NCI-H748 treated with DMSO at 0.1 percent for 48 hours (cell line): ENCODE measurements around the gene UBAC1.

ENCODE experiments used
- DNase-seq: peaks from one replicate; lab custom pipeline; 2025; lab: John Stamatoyannopoulos, UW

The UBAC1 gene

DNA sequence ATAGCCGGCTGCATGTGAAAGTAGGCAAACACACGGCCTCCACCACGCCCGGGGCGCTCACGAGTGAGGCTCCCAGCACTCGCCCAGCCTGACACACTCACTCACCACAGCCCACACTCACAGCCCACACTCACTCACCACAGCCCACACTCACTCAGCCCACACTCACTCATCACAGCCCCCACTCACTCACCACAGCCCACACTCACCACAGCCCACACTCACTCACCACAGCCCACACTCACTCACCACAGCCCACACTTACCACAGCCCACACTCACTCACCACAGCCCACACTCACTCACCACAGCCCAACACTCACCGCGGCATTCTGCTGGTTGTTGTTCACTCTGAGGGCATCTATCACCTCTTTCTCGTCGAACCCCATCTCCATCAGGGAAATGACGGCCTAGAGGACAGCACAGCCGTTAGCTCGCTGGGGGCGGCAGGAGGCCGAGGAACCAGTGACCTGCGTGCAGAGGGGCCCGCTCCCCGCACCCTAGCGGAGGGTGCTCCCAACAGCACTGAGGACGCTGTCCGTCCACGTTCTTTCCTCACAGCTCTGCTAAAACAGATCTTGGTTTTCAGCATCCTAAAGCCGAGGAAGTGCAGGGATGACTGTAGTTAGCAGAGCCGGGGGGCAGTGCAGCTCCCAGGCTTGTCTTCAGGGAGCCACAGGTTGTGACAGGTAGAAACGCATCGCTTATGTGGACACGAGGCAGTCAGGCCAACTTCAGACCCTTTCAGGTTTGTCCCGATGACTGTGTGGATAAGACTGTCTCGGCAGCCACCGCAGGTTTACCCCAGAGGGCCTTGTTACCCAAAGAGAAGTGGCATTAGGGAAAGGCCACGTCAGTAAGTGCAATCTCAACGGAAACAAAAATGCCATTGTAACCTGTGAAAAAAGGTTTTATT lies 21.6 kb downstream of the UBAC1 start:
- DNase-seq = no peak

DNA sequence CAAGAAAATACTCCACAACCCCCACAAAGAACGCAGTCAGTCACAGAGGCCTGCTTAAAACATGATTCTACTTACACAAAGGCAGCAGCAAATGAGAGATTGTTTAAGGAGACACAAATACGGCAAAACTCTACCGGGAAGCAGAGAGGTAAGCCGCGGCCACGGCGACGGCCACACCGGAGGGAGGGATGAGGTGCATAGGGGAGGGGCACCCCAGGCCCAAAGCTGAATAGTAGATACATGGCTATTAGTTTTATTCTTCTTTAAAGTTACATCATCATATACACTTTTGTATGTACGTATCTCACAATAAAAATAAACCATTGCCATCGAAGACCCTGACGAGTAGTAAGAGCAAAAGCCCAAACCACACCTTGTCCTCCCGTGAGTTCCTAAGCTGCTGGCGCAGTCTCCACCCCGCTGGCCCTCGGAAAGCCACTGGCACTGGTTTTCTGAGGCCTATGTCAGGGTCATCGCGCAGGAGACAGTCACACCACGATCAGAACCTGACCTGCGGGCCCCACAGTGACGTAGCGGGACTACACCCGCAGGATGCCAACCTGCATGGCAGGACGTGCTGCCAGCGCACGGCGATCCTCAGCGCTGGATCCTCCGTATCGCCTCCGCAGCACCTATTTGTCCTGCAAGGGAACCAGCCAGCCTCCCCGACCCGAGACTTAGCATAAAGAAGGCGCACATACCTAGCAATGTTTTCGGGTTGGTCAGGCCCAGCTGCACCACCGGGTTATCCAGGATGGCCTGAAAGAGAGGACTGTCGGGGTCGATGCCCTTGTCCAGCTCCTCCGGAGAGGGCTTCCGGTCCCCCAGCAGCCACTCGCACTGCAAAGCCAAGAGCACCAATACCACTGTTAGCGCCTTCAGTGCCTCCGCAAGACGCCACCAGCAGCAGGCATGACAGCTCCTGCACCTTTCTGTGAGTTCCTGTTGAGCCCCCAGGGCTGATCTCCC lies 23.4 kb downstream of the UBAC1 start:
- no peak for DNase-seq

- DNase-seq = no peak
Measured at GRCh38 chr9:135933114-135933513, 28.1 kb downstream of the UBAC1 start.

DNA sequence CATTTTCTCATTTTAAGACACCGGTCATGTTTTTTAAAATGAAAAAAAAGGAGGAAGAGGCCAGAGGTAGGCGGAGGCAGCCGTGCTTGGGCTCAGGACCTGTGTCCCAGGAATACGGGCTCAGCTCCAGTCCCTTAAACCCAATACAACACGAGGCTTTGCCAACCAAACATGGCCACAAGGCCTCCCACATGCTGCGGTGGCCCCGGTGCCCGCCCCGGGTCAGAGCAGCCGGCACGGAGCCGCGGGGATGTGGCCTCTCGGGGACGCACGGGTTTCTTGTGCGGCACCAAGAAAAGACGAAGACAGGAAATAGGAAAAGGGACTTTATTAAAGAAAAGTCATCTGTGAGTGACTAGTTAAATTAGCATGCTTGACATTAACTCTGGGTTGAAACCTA lies 28.5 kb downstream of the UBAC1 start:
- DNase-seq = no peak

- no peak for DNase-seq
Measured at GRCh38 chr9:135931349-135931820, 29.8 kb downstream of the UBAC1 start.

DNA sequence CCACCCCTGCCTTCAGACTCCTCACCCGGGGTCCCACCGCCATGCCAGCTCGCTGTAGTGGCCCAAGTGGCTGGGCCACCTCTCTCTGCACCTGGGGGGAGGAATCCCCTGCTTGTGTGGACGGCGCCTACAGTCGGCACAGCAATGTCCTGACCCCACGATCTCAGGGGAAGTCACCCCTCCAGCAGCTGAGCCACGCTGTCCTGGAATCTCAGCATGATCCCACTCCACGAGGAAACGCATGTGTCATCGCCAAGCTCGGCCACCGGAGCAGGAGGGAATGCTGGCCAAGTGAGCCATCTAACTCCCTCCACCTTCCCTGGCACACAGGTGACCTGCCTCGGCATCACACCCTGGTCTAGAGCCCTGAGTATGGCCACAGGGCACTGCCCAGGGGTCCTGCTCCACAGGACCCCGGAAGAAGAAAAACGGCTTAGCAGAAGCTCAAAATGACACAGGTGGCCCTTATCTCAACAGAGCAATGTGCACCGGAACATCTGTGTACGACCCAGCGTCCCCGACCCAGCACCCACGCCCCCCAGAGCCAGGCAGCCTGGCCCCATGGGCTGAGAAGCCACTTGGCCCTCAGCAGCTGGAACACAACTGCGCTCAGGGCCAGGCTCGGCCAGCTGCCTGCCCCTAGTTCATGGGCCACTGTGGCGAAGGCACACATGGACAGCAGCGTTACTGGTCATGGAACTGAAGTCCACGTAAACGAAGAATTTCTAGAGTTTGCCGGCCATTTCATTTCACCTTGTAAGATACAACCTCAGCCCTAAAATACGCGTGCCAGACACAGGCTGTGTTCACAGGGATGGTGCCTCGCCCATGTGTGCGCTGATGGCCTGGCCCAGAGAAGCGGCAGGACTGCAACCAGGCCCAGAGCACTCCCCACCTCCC lies 30.5 kb downstream of the UBAC1 start:
- no peak for DNase-seq

DNA sequence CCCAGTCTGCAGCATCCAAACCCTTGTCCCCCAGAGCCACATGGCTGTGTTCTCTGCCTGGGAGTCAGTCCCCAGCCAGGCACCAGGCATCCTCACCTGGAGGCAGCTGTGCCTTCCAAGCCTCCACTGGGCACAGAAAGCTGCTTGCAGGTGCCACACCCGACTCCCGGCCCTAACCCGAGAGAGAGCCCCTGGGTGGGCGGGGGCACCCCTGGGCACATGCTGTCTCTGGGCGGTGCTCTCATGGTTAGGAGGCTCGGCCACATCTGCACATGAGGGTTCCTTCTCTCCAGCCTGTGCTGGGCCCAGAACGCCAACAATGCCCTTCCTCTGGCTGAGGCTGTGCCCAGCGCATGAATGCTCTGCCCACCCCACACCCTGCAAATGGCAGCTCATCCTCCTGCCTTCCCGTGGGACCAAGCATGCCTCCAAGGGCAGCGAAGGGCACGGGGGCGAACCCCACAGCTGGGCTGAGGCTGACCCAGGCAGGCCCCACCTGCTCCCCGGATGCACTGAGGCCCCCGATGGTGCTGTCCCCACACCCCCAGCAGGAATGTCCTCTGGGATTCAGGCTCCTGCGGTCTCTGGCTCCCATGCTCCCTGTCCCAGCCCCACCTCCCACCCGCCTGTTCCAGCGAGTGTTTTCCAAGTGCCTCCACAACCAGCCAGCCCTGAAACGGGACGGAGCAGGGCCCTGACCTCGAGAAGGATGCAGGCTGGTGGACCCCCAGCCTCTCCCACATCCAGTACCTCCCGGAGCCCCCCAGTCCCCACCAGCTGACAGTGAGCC lies 31.3 kb downstream of the UBAC1 start:
- DNase-seq = no peak

- no peak for DNase-seq
Measured at GRCh38 chr9:135928731-135929655, 32.2 kb downstream of the UBAC1 start.

DNA sequence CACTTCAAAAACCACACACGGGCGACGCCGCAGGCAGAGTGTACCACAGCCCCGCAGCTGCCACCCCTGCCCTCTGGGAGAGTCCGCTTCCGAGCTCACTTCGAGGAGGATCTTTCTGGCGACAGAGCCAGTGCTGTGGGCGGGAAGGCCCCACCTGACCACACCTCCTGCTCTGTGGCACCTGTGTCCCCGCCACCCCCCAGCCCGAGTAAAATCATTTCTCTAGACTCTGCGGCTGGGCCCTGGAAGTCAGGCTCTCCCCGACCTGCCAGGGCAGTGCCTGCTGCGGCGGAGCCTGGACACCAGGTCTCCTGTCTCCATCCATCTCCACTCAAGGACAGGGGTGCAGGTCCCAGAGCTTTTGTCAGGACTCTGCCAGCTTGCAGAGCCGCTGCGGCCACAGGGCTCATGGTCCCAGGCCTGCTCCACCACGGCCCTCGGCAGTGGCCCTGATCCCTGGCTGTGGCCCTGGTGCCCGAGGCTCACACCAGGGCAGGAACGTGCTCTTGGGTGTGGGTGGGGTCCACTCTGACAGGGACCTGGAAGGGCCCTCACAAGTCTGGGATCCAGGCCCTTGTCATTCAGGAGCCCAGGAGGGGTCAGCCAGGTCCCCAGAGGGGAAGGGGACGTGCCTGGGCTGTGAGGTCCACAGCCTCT lies 33.0 kb downstream of the UBAC1 start:
- no peak for DNase-seq

DNA sequence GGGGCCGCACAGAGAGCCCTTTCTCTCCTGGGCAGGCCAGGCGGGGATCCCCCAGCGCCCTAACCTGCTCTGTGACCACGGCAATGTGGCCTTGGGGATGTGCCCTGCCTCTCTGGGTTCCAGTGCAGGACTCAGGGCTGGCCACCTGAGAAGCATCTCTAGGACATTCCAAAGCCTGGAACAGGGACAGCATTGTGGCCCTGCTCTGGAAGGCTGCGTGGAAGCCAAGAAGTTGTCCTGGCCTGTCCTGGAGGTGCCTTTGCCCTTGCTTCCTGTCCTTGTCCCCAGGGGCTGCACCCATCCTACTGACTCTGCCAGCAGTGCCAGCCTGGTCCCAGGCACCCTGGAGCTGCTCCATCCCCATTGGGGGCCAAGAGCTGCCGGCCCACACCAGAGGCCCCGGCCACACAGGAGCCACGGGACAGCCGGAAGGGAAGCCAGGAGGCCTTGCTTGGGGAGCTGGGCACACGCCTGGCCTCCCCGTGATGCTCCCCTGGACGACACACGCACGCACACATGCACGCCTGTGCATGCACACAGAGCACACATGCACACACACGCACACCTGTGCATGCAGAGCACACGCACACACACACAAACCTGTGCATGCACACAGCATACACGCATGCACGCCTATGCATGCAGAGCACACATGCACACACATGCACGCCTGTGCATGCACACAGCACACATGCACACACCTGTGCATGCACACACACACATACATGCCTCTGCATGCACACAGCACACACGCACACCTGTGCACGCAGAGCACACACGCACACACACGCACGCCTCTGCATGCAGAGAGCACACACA lies 33.8 kb downstream of the UBAC1 start:
- DNase-seq = no peak

DNA sequence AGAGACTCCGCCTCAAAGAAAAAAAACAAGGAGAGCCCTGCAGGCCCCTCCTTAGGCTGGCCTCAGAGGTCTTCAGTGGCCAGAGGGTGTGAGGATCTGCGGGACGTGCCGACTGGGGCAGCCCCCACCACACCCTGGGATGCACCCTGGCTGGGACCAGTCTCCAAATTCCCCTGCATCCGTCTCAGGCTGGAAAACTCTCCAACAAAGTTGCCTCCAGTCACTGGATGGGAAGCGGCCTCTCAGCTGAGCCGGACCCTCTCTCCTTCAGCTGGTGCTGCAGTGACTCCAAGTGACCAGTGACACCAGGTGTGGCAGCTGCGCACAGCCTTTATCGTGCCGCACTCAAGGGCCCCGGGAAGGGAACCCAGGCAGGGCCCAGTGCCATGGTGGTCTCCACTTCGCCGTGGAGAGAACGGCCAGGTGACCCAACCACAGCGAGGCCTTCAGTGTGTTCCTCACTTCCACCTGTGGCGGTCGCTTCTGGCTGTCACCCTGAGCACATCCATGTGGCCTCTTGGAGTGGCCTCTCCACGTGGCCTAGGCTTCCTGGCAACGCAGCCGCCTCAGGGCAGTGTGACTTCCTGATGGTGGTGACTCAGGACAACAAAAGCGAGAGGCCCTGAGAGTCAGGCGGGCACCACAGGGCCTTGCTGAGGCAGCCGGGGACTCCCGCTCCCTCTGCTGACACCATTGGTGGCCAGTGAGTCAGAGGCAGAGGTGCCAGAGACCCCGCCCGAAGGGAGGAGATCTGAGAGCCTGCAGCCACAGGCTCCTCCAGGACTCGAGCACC lies 34.6 kb downstream of the UBAC1 start:
- no peak for DNase-seq

GRCh38 chr9:135925496-135926133 lies 35.6 kb downstream of the UBAC1 start:
- DNase-seq = no peak

- DNase-seq = no peak
Measured at GRCh38 chr9:135924628-135925338, 36.4 kb downstream of the UBAC1 start.

- DNase-seq = no peak
Measured at GRCh38 chr9:135923508-135923907, 37.7 kb downstream of the UBAC1 start.

GRCh38 chr9:135921749-135922310 lies 39.3 kb downstream of the UBAC1 start:
- no peak for DNase-seq
